A673 (cell line): ENCODE data around the gene NLRP10. TPM values are rescaled to one million over a fixed set of nuclear protein-coding genes. Genes with fewer than 3 reads are reported as not detected.

ENCODE experiments used
- BruUV-seq: library from RNA; stranded (reverse); fragments of 400-500 nt; replicated peaks from 2 replicates; lab custom pipeline; 2021; lab: Mats Ljungman, UMichigan
- CTCF ChIA-PET: fragments of 300-600 bp; sonication (Branson Sonifier 250); formaldehyde crosslinking; loops from one replicate; lab custom pipeline; 2022; ENCODE audit warnings: antibody characterized with exemption; lab: Charles Lee
- POLR2A ChIA-PET: fragments of 300-600 bp; sonication (Branson Sonifier 250); formaldehyde crosslinking; loops from one replicate; lab custom pipeline; 2022; ENCODE audit warnings: antibody characterized with exemption; ENCODE audit not compliant: low non-redundant PET; lab: Charles Lee
- DNase-seq: peaks from one replicate; pipeline ENCODE4 v3.0.0-alpha.2; 2015; ENCODE audit warnings: low spot score
- H3K27ac ChIP-seq: fragments of 200-600 bp; sonication (generic); 2 replicates; pipeline ENCODE4 v1.5.1; 2016; ENCODE audit warnings: mixed run types, low read depth, mild to moderate bottlenecking, mixed read lengths, antibody characterized with exemption, low read length; ENCODE audit not compliant: poor library complexity, severe bottlenecking
- H3K27me3 ChIP-seq: fragments of 200-600 bp; sonication (generic); replicated peaks from 2 replicates; pipeline ENCODE4 v1.6.1; 2017; ENCODE audit warnings: mixed run types, low read depth, mild to moderate bottlenecking, mixed read lengths, antibody characterized with exemption, low read length; ENCODE audit not compliant: insufficient read depth, poor library complexity
- H3K36me3 ChIP-seq: fragments of 200-600 bp; sonication (generic); 2 replicates; pipeline ENCODE4 v1.6.1; 2016; ENCODE audit warnings: mixed run types, mild to moderate bottlenecking, mixed read lengths, antibody characterized with exemption, low read length; ENCODE audit not compliant: insufficient read depth, poor library complexity, severe bottlenecking
- H3K4me1 ChIP-seq: fragments of 200-600 bp; sonication (generic); 2 replicates; pipeline ENCODE4 v1.6.1; 2017; ENCODE audit warnings: mixed run types, mild to moderate bottlenecking, mixed read lengths, antibody characterized with exemption, low read length; ENCODE audit not compliant: insufficient read depth, poor library complexity, severe bottlenecking
- H3K4me3 ChIP-seq: fragments of 200-600 bp; sonication (generic); 2 replicates; pipeline ENCODE4 v1.5.1; 2016; ENCODE audit warnings: low read depth, mixed run types, mild to moderate bottlenecking, mixed read lengths, low read length; ENCODE audit not compliant: poor library complexity, severe bottlenecking
- H3K9me3 ChIP-seq: fragments of 200-600 bp; sonication (generic); 2 replicates; pipeline ENCODE4 v1.6.1; 2016; ENCODE audit warnings: mixed run types, low read depth, mild to moderate bottlenecking, mixed read lengths, antibody characterized with exemption, low read length; ENCODE audit not compliant: poor library complexity, severe bottlenecking
- EZH2 ChIP-seq: fragments of 200-600 bp; sonication (generic); IDR thresholded peaks from 2 replicates; pipeline ENCODE4 v1.6.1; 2017; ENCODE audit warnings: borderline replicate concordance, low read depth, mild to moderate bottlenecking, mixed read lengths, antibody characterized with exemption, low read length; ENCODE audit not compliant: poor library complexity, severe bottlenecking
- intact Hi-C: fragments of 100-400 bp; cut with micrococcal nuclease; formaldehyde crosslinking; loops from one replicate; pipeline ENCODE4 v1.10.0; 2022; ENCODE audit not compliant: unreplicated experiment
- total RNA-seq: library from RNA; stranded (reverse); gene quantifications from 2 replicates; pipeline ENCODE4 v1.2.3, GENCODE V29; 2021
- TF ChIP-seq, protein P1 (sequence below): fragments of 300-800, 200-600 bp; sonication (generic); conservative IDR thresholded peaks from 2 replicates; pipeline ENCODE4 v1.5.1; 2017; ENCODE audit warnings: low read depth, mild to moderate bottlenecking, antibody characterized with exemption, low read length, moderate library complexity, mixed read lengths

Gene NLRP10
- total RNA-seq, 1 experiment from 2014 or later = not detected

GRCh38 chr11:7927635-7928034 is 37.6 kb downstream of the NLRP10 start:
- TF ChIP-seq, protein P1, sequence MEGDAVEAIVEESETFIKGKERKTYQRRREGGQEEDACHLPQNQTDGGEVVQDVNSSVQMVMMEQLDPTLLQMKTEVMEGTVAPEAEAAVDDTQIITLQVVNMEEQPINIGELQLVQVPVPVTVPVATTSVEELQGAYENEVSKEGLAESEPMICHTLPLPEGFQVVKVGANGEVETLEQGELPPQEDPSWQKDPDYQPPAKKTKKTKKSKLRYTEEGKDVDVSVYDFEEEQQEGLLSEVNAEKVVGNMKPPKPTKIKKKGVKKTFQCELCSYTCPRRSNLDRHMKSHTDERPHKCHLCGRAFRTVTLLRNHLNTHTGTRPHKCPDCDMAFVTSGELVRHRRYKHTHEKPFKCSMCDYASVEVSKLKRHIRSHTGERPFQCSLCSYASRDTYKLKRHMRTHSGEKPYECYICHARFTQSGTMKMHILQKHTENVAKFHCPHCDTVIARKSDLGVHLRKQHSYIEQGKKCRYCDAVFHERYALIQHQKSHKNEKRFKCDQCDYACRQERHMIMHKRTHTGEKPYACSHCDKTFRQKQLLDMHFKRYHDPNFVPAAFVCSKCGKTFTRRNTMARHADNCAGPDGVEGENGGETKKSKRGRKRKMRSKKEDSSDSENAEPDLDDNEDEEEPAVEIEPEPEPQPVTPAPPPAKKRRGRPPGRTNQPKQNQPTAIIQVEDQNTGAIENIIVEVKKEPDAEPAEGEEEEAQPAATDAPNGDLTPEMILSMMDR = no peak
- TF ChIP-seq EZH2 = no peak
- H3K4me1 ChIP-seq = no peaks in the 10 kb centered on the region
- H3K9me3 ChIP-seq = no peaks in the 10 kb centered on the region
- no peak for DNase-seq
- no peak overlapping the region for H3K27ac ChIP-seq
- CTCF ChIA-PET = no interaction called here
- intact Hi-C loops = no loop called here
- BruUV-seq = no TSS peak
- H3K27me3 ChIP-seq = no peaks in the 10 kb centered on the region
- POLR2A ChIA-PET = no interaction called here
- no peak overlapping the region for H3K4me3 ChIP-seq
- no peaks in the 10 kb centered on the region for H3K36me3 ChIP-seq

DNA sequence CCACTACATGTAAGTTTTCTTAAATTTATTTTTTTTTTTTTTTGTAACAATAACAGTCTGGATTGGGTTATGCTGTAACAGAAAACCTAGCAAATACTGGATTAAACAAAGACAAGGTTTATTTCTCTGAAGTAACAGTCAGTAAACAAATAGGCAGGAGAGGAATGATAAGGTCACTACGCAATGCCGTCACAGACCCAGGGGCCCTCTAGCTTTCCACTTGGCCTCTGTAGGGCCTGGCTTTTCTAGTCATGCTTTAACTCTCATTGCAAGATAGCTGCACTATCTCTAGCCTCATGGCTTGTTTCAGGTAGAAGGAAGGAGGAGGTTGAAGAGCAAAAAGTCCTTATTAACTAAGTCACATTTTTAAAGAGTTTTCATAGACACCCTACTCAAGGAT is 40.7 kb downstream of the NLRP10 start:
- no peaks in the 10 kb centered on the region for H3K4me1 ChIP-seq
- no peaks in the 10 kb centered on the region for H3K27me3 ChIP-seq
- no peak overlapping the region for H3K27ac ChIP-seq
- ChIA-PET CTCF (no interaction called here), POLR2A (no interaction called here)
- H3K36me3 ChIP-seq = no peaks in the 10 kb centered on the region
- no TSS peak for BruUV-seq
- intact Hi-C loops = no loop called here
- no peaks in the 10 kb centered on the region for H3K9me3 ChIP-seq
- no peak overlapping the region for H3K4me3 ChIP-seq
- TF ChIP-seq, protein P1 = no peak
- no peak for TF ChIP-seq EZH2
- DNase-seq = no peak

- no peak for DNase-seq
- Histone ChIP-seq H3K4me1 (no peaks in the 10 kb centered on the region), H3K27ac (no peak overlapping the region), H3K9me3 (no peaks in the 10 kb centered on the region), H3K4me3 (no peak overlapping the region), H3K27me3 (no peaks in the 10 kb centered on the region), H3K36me3 (no peaks in the 10 kb centered on the region)
- intact Hi-C loops = no loop called here
- POLR2A ChIA-PET = no interaction called here
- CTCF ChIA-PET = no interaction called here
- TF ChIP-seq, protein P1 = no peak
- TF ChIP-seq EZH2 = no peak
- BruUV-seq = no TSS peak
These were observed 47.1 kb downstream of the NLRP10 start for GRCh38 chr11:7918141-7918540.

Other genes with a start within 250 kb of the NLRP10 start
- not detected in 2 replicates for gene OR5P2, start 168.5 kb downstream of the NLRP10 start, total RNA-seq
- gene OR5P3, start 134.6 kb downstream of the NLRP10 start, total RNA-seq = not detected in 2 replicates
- gene OR10A6, start 34.2 kb downstream of the NLRP10 start, total RNA-seq = not detected in 2 replicates
- not detected in 2 replicates for gene OR10A3, start 23.7 kb downstream of the NLRP10 start, total RNA-seq
- gene EIF3F, start 21.9 kb upstream of the NLRP10 start, total RNA-seq = 146 and 151 TPM in 2 replicates
- 0.39 and 0.76 TPM in 2 replicates for gene TUB, start 115.8 kb upstream of the NLRP10 start, total RNA-seq
- not detected in 2 replicates for gene RIC3, start 203.6 kb upstream of the NLRP10 start, total RNA-seq